Neural cell (in vitro differentiated cells): ENCODE results near the gene ANP32B. TPM values are rescaled to one million over a fixed set of nuclear protein-coding genes. Genes with fewer than 3 reads are reported as not detected.

Experiments used
- H2AFZ ChIP-seq: fragments of 200-600, 300-800 bp; sonication (generic), shearing (Covaris generic); 2 replicates; pipeline ENCODE4 v1.6.0; 2014; ENCODE audit warnings: low read depth, mild to moderate bottlenecking, antibody characterized with exemption, low read length, moderate library complexity
- H3F3A ChIP-seq: fragments of 200-600 bp; shearing (Covaris generic); 2 replicates; pipeline ENCODE4 v1.6.1; 2016; ENCODE audit warnings: mild to moderate bottlenecking, moderate library complexity, mixed read lengths, antibody characterized with exemption, low read length; ENCODE audit not compliant: insufficient read depth, poor library complexity, severe bottlenecking
- H3K27ac ChIP-seq: fragments of 200-600, 300-800 bp; sonication (generic), shearing (Covaris generic); 2 replicates; pipeline ENCODE4 v1.5.1; 2014; ENCODE audit warnings: mild to moderate bottlenecking, low read length, moderate library complexity
- H3K27me3 ChIP-seq: fragments of 300-800, 200-600 bp; sonication (generic), shearing (Covaris generic); 2 replicates; pipeline ENCODE4 v1.6.0; 2014; ENCODE audit warnings: mild to moderate bottlenecking, low read depth, low read length, moderate library complexity; ENCODE audit not compliant: insufficient read depth
- H3K36me3 ChIP-seq: fragments of 300-800, 200-600 bp; sonication (generic), shearing (Covaris generic); 2 replicates; pipeline ENCODE4 v1.5.1; 2014; ENCODE audit warnings: mild to moderate bottlenecking, antibody characterized with exemption, low read length, moderate library complexity; ENCODE audit not compliant: insufficient read depth
- H3K4me2 ChIP-seq: fragments of 300-800, 200-600 bp; sonication (generic), shearing (Covaris generic); 2 replicates; pipeline ENCODE4 v1.6.0; 2014; ENCODE audit warnings: mild to moderate bottlenecking, low read length
- H3K4me3 ChIP-seq: fragments of 300-800, 200-600 bp; sonication (generic), shearing (Covaris generic); 2 replicates; pipeline ENCODE4 v1.5.1; 2014; ENCODE audit warnings: mild to moderate bottlenecking, low read length, moderate library complexity
- H3K79me2 ChIP-seq: fragments of 200-600 bp; shearing (Covaris generic); replicated peaks from 2 replicates; pipeline ENCODE4 v1.6.0; 2014; ENCODE audit warnings: mild to moderate bottlenecking, low read length, moderate library complexity; ENCODE audit not compliant: insufficient read depth
- H3K9ac ChIP-seq: fragments of 300-800, 200-600 bp; sonication (generic), shearing (Covaris generic); 2 replicates; pipeline ENCODE4 v1.6.1; 2016; ENCODE audit warnings: mild to moderate bottlenecking, low read length, mixed read lengths
- H3K9me2 ChIP-seq: fragments of 200-600 bp; shearing (Covaris generic); 2 replicates; pipeline ENCODE4 v1.6.1; 2016; ENCODE audit warnings: mild to moderate bottlenecking, low read length, mixed read lengths; ENCODE audit not compliant: insufficient read depth
- H3K9me3 ChIP-seq: fragments of 200-600, 300-800 bp; sonication (generic), shearing (Covaris generic); 2 replicates; pipeline ENCODE4 v1.6.1; 2016; ENCODE audit warnings: mild to moderate bottlenecking, mixed run types, low read length, moderate library complexity, mixed read lengths
- H4K20me1 ChIP-seq: fragments of 200-600 bp; shearing (Covaris generic); 2 replicates; pipeline ENCODE4 v1.6.1; 2016; ENCODE audit warnings: mild to moderate bottlenecking, mixed run types; ENCODE audit not compliant: insufficient read depth
- EZH2 ChIP-seq: fragments of 200-600, 300-800 bp; shearing (Covaris generic), sonication (generic); IDR thresholded peaks from 2 replicates; pipeline ENCODE4 v1.6.1; 2014; ENCODE audit warnings: antibody characterized with exemption, low read length, borderline replicate concordance, mild to moderate bottlenecking; ENCODE audit not compliant: insufficient read depth, poor library complexity, severe bottlenecking
- MXI1 ChIP-seq: fragments of 450-650 bp; conservative IDR thresholded peaks from 2 replicates; pipeline ENCODE4 v1.6.1; 2014; ENCODE audit warnings: antibody characterized with exemption, mild to moderate bottlenecking; ENCODE audit not compliant: poor library complexity, severe bottlenecking
- POLR2AphosphoS5 ChIP-seq: IDR thresholded peaks from 2 replicates; pipeline ENCODE4 v1.6.1; 2012
- RAD21 ChIP-seq: fragments of 450-650 bp; conservative IDR thresholded peaks from 2 replicates; pipeline ENCODE4 v1.6.1; 2014; ENCODE audit warnings: antibody characterized with exemption, mild to moderate bottlenecking, moderate library complexity
- SMC3 ChIP-seq: fragments of 450-650 bp; conservative IDR thresholded peaks from 2 replicates; pipeline ENCODE4 v1.6.1; 2014; ENCODE audit warnings: antibody characterized with exemption, mild to moderate bottlenecking, moderate library complexity; ENCODE audit not compliant: poor library complexity
- TAF1 ChIP-seq: IDR thresholded peaks from 2 replicates; pipeline ENCODE4 v1.6.1; 2012; ENCODE audit warnings: low read depth
- polyA plus RNA-seq: library from polyadenylated mRNA; depleted of rRNA; stranded (reverse); fragments of >200 nt; gene quantifications from 2 replicates; pipeline ENCODE4 v1.2.3, GENCODE V29; 2014
- TF ChIP-seq, protein P1 (sequence below): IDR thresholded peaks from 2 replicates; pipeline ENCODE4 v1.6.1; 2012; ENCODE audit warnings: borderline replicate concordance
- TF ChIP-seq, protein P2 (sequence below): fragments of 450-650 bp; IDR thresholded peaks from 2 replicates; pipeline ENCODE4 v1.5.1; 2014; ENCODE audit warnings: antibody characterized with exemption, mild to moderate bottlenecking, moderate library complexity; ENCODE audit not compliant: poor library complexity, severe bottlenecking

Gene ANP32B
- polyA plus RNA-seq, 1 donor from 2014 or later = 4.1 TPM

DNA sequence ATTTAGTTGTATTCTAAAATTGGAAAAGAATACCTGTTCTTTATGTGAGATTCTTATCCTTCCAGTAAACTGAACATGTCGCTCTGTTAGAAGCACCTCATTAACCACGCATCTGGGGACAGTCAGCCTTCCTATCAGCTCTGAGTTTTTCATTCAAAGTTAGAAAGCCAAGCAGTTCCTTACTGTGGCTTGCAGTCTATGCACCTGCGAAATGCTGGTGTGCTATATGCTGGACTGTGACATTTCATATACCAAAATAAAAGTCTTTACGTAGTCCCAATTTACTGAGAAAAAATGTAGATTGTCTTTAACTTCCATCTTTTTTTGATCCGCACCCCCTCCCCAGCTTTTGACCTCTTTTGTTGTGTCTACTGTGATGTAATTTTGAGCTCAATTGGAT is 4.3 kb downstream of the ANP32B start:
- TF ChIP-seq, protein P1, sequence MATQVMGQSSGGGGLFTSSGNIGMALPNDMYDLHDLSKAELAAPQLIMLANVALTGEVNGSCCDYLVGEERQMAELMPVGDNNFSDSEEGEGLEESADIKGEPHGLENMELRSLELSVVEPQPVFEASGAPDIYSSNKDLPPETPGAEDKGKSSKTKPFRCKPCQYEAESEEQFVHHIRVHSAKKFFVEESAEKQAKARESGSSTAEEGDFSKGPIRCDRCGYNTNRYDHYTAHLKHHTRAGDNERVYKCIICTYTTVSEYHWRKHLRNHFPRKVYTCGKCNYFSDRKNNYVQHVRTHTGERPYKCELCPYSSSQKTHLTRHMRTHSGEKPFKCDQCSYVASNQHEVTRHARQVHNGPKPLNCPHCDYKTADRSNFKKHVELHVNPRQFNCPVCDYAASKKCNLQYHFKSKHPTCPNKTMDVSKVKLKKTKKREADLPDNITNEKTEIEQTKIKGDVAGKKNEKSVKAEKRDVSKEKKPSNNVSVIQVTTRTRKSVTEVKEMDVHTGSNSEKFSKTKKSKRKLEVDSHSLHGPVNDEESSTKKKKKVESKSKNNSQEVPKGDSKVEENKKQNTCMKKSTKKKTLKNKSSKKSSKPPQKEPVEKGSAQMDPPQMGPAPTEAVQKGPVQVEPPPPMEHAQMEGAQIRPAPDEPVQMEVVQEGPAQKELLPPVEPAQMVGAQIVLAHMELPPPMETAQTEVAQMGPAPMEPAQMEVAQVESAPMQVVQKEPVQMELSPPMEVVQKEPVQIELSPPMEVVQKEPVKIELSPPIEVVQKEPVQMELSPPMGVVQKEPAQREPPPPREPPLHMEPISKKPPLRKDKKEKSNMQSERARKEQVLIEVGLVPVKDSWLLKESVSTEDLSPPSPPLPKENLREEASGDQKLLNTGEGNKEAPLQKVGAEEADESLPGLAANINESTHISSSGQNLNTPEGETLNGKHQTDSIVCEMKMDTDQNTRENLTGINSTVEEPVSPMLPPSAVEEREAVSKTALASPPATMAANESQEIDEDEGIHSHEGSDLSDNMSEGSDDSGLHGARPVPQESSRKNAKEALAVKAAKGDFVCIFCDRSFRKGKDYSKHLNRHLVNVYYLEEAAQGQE = no peak
- TF ChIP-seq SMC3 (no peak), EZH2 (no peak), TAF1 (no peak), RAD21 (no peak)
- no peaks in the 10 kb centered on the region for H3K36me3 ChIP-seq
- no peak overlapping the region for H3K27ac ChIP-seq
- H3K9ac ChIP-seq = no peak overlapping the region
- peaks cover 2% of the 10 kb centered on the region for H3K27me3 ChIP-seq
- no peaks in the 10 kb centered on the region for H3F3A ChIP-seq
- no peaks in the 10 kb centered on the region for H3K9me3 ChIP-seq
- peaks cover 70% of the 10 kb centered on the region for H3K79me2 ChIP-seq
- no peak overlapping the region for H2AFZ ChIP-seq
- H3K9me2 ChIP-seq = no peaks in the 10 kb centered on the region
- no peak overlapping the region for H3K4me3 ChIP-seq
- H3K4me2 ChIP-seq = no peak overlapping the region
- H4K20me1 ChIP-seq = no peaks in the 10 kb centered on the region

DNA sequence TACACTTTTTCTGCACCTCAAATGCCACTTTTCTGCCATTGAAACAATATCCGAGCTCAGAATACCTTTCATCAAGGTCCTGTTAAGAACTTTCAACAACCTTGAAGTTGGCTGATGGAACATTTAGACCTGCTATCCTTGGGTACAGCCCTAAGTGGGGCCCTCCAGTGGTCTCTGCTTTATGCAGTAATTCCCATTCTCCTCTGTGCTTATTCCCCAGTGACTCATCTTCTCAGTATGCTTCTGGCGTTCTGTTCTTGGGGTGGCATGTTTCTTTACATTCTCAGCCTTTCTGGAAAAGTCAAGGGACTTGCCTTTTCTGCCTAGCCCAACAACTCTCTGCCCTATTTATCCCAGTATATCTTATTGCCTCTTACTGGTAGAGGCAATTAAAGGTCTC is 7.1 kb downstream of the ANP32B start:
- no peak overlapping the region for H3K4me3 ChIP-seq
- H3K9ac ChIP-seq = no peak overlapping the region
- no peaks in the 10 kb centered on the region for H3K27me3 ChIP-seq
- no peaks in the 10 kb centered on the region for H3K36me3 ChIP-seq
- no peak overlapping the region for H3K27ac ChIP-seq
- H3K79me2 ChIP-seq = peaks cover 68% of the 10 kb centered on the region
- H3K9me2 ChIP-seq = no peaks in the 10 kb centered on the region
- no peaks in the 10 kb centered on the region for H4K20me1 ChIP-seq
- H3K9me3 ChIP-seq = no peaks in the 10 kb centered on the region
- no peak overlapping the region for H2AFZ ChIP-seq
- no peak overlapping the region for H3K4me2 ChIP-seq
- no peaks in the 10 kb centered on the region for H3F3A ChIP-seq
- TF ChIP-seq, protein P2, sequence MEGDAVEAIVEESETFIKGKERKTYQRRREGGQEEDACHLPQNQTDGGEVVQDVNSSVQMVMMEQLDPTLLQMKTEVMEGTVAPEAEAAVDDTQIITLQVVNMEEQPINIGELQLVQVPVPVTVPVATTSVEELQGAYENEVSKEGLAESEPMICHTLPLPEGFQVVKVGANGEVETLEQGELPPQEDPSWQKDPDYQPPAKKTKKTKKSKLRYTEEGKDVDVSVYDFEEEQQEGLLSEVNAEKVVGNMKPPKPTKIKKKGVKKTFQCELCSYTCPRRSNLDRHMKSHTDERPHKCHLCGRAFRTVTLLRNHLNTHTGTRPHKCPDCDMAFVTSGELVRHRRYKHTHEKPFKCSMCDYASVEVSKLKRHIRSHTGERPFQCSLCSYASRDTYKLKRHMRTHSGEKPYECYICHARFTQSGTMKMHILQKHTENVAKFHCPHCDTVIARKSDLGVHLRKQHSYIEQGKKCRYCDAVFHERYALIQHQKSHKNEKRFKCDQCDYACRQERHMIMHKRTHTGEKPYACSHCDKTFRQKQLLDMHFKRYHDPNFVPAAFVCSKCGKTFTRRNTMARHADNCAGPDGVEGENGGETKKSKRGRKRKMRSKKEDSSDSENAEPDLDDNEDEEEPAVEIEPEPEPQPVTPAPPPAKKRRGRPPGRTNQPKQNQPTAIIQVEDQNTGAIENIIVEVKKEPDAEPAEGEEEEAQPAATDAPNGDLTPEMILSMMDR = no peak
- TF ChIP-seq MXI1 (no peak), RAD21 (no peak)

DNA sequence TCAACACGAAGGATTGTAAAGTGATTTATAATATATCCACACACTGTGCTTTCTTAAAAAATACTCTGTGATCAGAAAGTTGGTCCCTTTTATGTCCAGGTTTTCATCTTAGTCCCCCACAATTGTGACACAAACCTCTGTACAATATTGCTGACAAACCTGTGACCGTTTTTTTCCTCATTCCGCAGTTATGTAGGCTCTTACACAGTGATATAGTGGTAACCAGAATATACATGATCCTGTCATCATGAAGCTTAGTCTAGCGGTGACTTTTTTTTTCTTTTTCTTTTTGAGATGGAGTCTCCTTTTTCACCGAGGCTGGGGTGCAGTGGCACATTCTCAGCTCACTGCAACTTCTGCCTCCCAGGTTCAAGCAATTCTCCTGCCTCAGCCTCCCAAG is 8.7 kb downstream of the ANP32B start:
- Histone ChIP-seq H3K36me3 (no peaks in the 10 kb centered on the region), H3K4me3 (no peak overlapping the region), H2AFZ (no peak overlapping the region), H3K9me2 (no peaks in the 10 kb centered on the region), H3K27ac (no peak overlapping the region), H3K79me2 (peaks cover 52% of the 10 kb centered on the region), H3K9ac (no peak overlapping the region), H3F3A (no peaks in the 10 kb centered on the region), H3K27me3 (no peaks in the 10 kb centered on the region), H3K9me3 (no peaks in the 10 kb centered on the region), H4K20me1 (no peaks in the 10 kb centered on the region), H3K4me2 (no peak overlapping the region)
- TF ChIP-seq, protein P1 = no peak
- no peak for TF ChIP-seq EZH2
- TF ChIP-seq MXI1 = no peak
- TF ChIP-seq POLR2AphosphoS5 = no peak
- no peak for TF ChIP-seq TAF1
- TF ChIP-seq SMC3 = no peak
